NT2/D1 (cell line): ENCODE measurements around the gene STOML1.

Experiments used
- SUZ12 ChIP-seq: IDR thresholded peaks from 2 replicates; pipeline ENCODE4 v1.6.1; 2011; ENCODE audit not compliant: insufficient read length, insufficient read depth; ENCODE audit errors: extremely low read depth
- YY1 ChIP-seq: IDR thresholded peaks from 2 replicates; pipeline ENCODE4 v1.6.1; 2011; ENCODE audit not compliant: insufficient read length, insufficient read depth

DNA sequence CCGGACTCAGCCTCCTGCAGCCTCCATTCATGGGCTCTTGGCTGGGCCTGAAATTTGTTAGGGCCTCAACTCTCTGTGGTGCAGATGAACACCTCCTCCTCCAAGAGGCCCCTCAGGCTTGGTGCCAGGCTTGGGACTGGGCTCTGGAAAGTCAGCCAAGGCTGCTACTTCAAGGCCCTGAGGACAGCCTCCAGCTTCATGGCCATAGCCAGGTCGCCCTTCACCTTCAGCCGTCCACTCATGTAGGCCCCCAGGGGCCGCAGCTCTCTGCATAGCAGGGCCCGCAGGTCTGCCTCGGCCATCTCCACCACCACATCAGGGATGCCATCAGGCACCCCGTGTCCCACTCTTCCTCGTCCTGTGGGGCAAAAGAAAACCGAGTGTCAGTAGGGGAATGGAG is 8.3 kb downstream of the STOML1 start:
- TF ChIP-seq YY1, result no peak
- no peak for TF ChIP-seq SUZ12
